Heart right ventricle (tissue), 16 donors: Measurements from ENCODE around the gene ZNF326. TPM values are rescaled to one million over a fixed set of nuclear protein-coding genes. Genes with fewer than 3 reads are reported as not detected.

Source experiments
- ATAC-seq, 8 donors: fragments of 200-7000 bp; cut with Tn5 transposase; one replicate each; pipeline ENCODE4 v1.9.1; 2020; ENCODE audit warnings: mild to moderate bottlenecking in 8 of 8, moderate library complexity in 8 of 8, moderate number of reproducible peaks in 1 of 8
- DNase-seq, 2 donors: peaks; one replicate each; pipeline ENCODE4 v3.0.0-alpha.2; 2020
- H3K27ac ChIP-seq, 10 donors: fragments of 200-600 bp; sonication (generic) in 2 of 10; one replicate each; pipeline versions ENCODE4 v1.5.0 to v1.8.0; 2020 to 2022; ENCODE audit warnings: mild to moderate bottlenecking in 3 of 10
- H3K27me3 ChIP-seq, 7 donors: fragments of 200-600 bp; one replicate each; pipeline ENCODE4 v1.8.0; 2021 to 2022; ENCODE audit warnings: mild to moderate bottlenecking in 2 of 7
- H3K36me3 ChIP-seq, 9 donors: fragments of 200-600 bp; sonication (generic) in 1 of 9; one replicate each; pipeline versions ENCODE4 v1.5.0 to v1.8.0; 2020 to 2022; ENCODE audit warnings: mild to moderate bottlenecking in 2 of 9
- H3K4me1 ChIP-seq, 9 donors: fragments of 200-600 bp; sonication (generic) in 1 of 9; one replicate each; pipeline versions ENCODE4 v1.5.0 to v1.8.0; 2020 to 2022; ENCODE audit warnings: mild to moderate bottlenecking in 4 of 9
- H3K4me3 ChIP-seq, 10 donors: fragments of 200-600 bp; sonication (generic) in 2 of 10; one replicate each; pipeline versions ENCODE4 v1.5.0 to v1.8.0; 2020 to 2022; ENCODE audit warnings: mild to moderate bottlenecking in 7 of 10, moderate library complexity in 2 of 10
- H3K9me3 ChIP-seq, 11 donors: fragments of 200-600 bp in 10 of 11; sonication (generic) in 2 of 11; one replicate each; pipeline versions ENCODE4 v1.5.0 to v1.8.0; 2013 to 2022; ENCODE audit warnings: mild to moderate bottlenecking in 2 of 11, control low read depth in 1 of 11, moderate library complexity in 1 of 11
- WGBS, 2 donors: extraction: QIAGEN DNeasy Blood & Tissue Kit; methylation state at CpG; one replicate each; pipeline ENCODE4 v1.1.7; 2013; ENCODE audit warnings: inconsistent platforms in 1 of 2; 5-methylcytosine and 5-hydroxymethylcytosine counted together
- intact Hi-C, 10 donors: fragments of 100-400 bp; cut with DNase I; formaldehyde crosslinking; loops; one replicate each; pipeline versions ENCODE4 v1.11.1 to v1.14.2; 2022
- polyA plus RNA-seq, 2 donors: library from polyadenylated mRNA; stranded (reverse); fragments of 200-250 nt; gene quantifications; one replicate each; pipeline ENCODE4 v1.2.3, GENCODE V29; 2013
- total RNA-seq, 10 donors: library from RNA; stranded (reverse); fragmentation: NEBNext Ultra II Directional in 3 of 10; extraction: Animal tissue kit (Norgen Biotek cat#: 25700) in 3 of 10; gene quantifications; one replicate each; pipeline versions ENCODE4 v1.2.1 to v1.2.4, GENCODE V29; 2021 to 2023
- TF ChIP-seq, protein P1 (sequence below), 9 donors: fragments of 200-600 bp; sonication (generic) in 2 of 9; IDR thresholded peaks; one replicate each; pipeline versions ENCODE4 v1.5.0 to v1.8.0; 2021 to 2022; ENCODE audit warnings: antibody characterized with exemption in 9 of 9, mild to moderate bottlenecking in 5 of 9, moderate library complexity in 1 of 9
- donor health status: Arrhythmogenic right ventricular cardiomyopathy.
- donor health status: ischemic (EF 13 %, LVEDD 7.1; RV severe dilation, severe dysfunction).
- donor health status: healthy with polysubstance abuse.
- donor health status: DM: no; HTN: yes; CAD: no.
- donor health status: DM: no; HTN: no; CAD: no.
- donor health status: ischemic (EF 25% LVEDD 6.9; RV normal size, moderate dysfunction).
- donor health status: ischemic (EF 25% LVEDD 5.7; RV mildly dilated, moderate dysfunction).
- donor health status: healthy.
- donor health status: DM: yes; HTN: yes; CAD: no.
- donor health status: Ischemic cardiomyopathy.
- donor health status: ischemic (EF 35%, LVEDD 5.7; RV mildly dilated, moderate dysfunction).
- donor health status: nonischemic (EF 11% LVEDD 7.7; RV severe dilation, severe dysfunction).
- donor health status: DM: yes; HTN: yes; CAD: no.
- donor health status: PGD.
- donor health status: ischemic (EF 29% LVEDD 5.4; RV normal size, mild dysfunction).
- donor health status: nonischemic (EF 23%, LVEDD 6.1; RV moderate dilation, normal function).

ZNF326 gene
- total and polyA plus RNA-seq, 12 donors, result 7.6 to 14.3 (median 11.6) TPM

GRCh38 chr1:90043586-90043985, 48.7 kb downstream of the ZNF326 start:
- 62 to 76% methylated on average over 4 of the region's 4 CpGs for WGBS, 2 donors
- no peaks in the 10 kb centered on the region for H3K36me3 ChIP-seq
- DNase-seq, result no peak
- H3K27ac ChIP-seq, result no peak overlapping the region
- no peaks in the 10 kb centered on the region for H3K4me1 ChIP-seq
- ATAC-seq, result no peak
- H3K4me3 ChIP-seq, result no peak overlapping the region
- TF ChIP-seq, protein P1, sequence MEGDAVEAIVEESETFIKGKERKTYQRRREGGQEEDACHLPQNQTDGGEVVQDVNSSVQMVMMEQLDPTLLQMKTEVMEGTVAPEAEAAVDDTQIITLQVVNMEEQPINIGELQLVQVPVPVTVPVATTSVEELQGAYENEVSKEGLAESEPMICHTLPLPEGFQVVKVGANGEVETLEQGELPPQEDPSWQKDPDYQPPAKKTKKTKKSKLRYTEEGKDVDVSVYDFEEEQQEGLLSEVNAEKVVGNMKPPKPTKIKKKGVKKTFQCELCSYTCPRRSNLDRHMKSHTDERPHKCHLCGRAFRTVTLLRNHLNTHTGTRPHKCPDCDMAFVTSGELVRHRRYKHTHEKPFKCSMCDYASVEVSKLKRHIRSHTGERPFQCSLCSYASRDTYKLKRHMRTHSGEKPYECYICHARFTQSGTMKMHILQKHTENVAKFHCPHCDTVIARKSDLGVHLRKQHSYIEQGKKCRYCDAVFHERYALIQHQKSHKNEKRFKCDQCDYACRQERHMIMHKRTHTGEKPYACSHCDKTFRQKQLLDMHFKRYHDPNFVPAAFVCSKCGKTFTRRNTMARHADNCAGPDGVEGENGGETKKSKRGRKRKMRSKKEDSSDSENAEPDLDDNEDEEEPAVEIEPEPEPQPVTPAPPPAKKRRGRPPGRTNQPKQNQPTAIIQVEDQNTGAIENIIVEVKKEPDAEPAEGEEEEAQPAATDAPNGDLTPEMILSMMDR (IDR thresholded peaks at IDR 0.05), result no peak
- H3K27me3 ChIP-seq, result peaks cover 0 to under 1% (median 0%) of the 10 kb centered on the region in 7 donors
- intact Hi-C loops, result no loop called here
- no peaks in the 10 kb centered on the region for H3K9me3 ChIP-seq

- 89 to 92% methylated on average over 5 of the region's 5 CpGs for WGBS, 2 donors
- no peak for ATAC-seq
- H3K27ac ChIP-seq, result no peak overlapping the region
- no peak for DNase-seq
- peaks cover 0 to 5% (median 0%) of the 10 kb centered on the region in 7 donors for H3K27me3 ChIP-seq
- intact Hi-C loops, result no loop called here
- no peak overlapping the region for H3K4me3 ChIP-seq
- no peaks in the 10 kb centered on the region for H3K4me1 ChIP-seq
- H3K36me3 ChIP-seq, result no peaks in the 10 kb centered on the region
- H3K9me3 ChIP-seq, result no peaks in the 10 kb centered on the region
- TF ChIP-seq, protein P1 (IDR thresholded peaks at IDR 0.05), result no peak
These were observed 49.4 kb downstream of the ZNF326 start for GRCh38 chr1:90044346-90044745.

DNA sequence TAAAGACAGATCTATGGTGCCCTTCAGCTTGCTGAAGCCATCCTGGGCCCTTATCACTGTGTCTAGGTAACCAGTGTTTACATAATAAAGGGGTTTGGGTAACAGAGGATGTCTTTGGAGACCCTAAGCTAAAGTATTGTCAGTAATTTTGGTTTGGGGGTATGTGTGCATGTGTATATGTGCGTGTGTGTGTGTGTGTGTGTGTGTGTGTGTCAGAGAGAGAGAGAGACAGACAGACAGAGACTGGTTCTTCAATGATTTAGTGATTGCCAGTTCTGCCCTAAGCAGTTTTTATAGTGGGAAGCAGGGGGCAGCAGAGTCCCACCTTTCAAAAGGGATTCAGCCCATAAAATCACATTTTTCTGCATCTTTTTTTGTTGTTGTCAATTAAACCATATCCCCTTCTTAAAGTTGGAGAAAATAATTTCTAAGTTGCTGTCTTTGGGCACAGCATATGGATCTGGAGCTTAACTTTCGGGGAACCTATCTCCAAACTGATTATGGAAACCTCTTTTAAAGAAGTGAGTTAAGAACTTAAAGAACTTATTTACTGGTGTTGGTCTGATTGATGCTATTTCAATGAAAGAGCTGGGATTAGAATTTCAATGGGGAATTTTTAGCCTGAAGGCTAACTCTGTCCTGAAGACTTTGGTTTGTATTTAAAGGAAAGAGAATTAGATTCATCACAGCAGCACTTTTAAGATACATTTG, 51.1 kb downstream of the ZNF326 start:
- Histone ChIP-seq H3K4me1 (no peaks in the 10 kb centered on the region), H3K27me3 (peaks cover 0 to 12% (median 0%) of the 10 kb centered on the region in 7 donors), H3K9me3 (no peaks in the 10 kb centered on the region), H3K36me3 (no peaks in the 10 kb centered on the region), H3K4me3 (no peak overlapping the region), H3K27ac (no peak overlapping the region)
- no peak for DNase-seq
- ATAC-seq, result no peak
- WGBS, 2 donors, result 33 to 43% methylated on average over 2 of the region's 2 CpGs
- intact Hi-C loops, result no loop called here
- TF ChIP-seq, protein P1 (IDR thresholded peaks at IDR 0.05), result peak in 7 of 9 donors; percentile 6 to 53 (median 44)

GRCh38 chr1:90046635-90047034, 51.7 kb downstream of the ZNF326 start:
- ATAC-seq, result no peak
- Histone ChIP-seq H3K4me1 (no peaks in the 10 kb centered on the region), H3K36me3 (no peaks in the 10 kb centered on the region), H3K27me3 (peaks cover 0 to 12% (median 0%) of the 10 kb centered on the region in 7 donors), H3K9me3 (no peaks in the 10 kb centered on the region), H3K27ac (no peak overlapping the region), H3K4me3 (no peak overlapping the region)
- WGBS, 2 donors, result 84 to 86% methylated on average over 3 of the region's 3 CpGs
- intact Hi-C loops, result no loop called here
- no peak for DNase-seq
- TF ChIP-seq, protein P1 (IDR thresholded peaks at IDR 0.05), result no peak
